GM21737 (cell line): ENCODE results near the gene USP1.

Experiments used
- ATAC-seq: cut with Tn5 transposase; IDR thresholded peaks from one replicate; pipeline ENCODE4 v1.9.1; 2021; ENCODE audit warnings: mild to moderate bottlenecking, moderate library complexity; ENCODE audit not compliant: unreplicated experiment

Gene USP1, protein sequence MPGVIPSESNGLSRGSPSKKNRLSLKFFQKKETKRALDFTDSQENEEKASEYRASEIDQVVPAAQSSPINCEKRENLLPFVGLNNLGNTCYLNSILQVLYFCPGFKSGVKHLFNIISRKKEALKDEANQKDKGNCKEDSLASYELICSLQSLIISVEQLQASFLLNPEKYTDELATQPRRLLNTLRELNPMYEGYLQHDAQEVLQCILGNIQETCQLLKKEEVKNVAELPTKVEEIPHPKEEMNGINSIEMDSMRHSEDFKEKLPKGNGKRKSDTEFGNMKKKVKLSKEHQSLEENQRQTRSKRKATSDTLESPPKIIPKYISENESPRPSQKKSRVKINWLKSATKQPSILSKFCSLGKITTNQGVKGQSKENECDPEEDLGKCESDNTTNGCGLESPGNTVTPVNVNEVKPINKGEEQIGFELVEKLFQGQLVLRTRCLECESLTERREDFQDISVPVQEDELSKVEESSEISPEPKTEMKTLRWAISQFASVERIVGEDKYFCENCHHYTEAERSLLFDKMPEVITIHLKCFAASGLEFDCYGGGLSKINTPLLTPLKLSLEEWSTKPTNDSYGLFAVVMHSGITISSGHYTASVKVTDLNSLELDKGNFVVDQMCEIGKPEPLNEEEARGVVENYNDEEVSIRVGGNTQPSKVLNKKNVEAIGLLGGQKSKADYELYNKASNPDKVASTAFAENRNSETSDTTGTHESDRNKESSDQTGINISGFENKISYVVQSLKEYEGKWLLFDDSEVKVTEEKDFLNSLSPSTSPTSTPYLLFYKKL

DNA sequence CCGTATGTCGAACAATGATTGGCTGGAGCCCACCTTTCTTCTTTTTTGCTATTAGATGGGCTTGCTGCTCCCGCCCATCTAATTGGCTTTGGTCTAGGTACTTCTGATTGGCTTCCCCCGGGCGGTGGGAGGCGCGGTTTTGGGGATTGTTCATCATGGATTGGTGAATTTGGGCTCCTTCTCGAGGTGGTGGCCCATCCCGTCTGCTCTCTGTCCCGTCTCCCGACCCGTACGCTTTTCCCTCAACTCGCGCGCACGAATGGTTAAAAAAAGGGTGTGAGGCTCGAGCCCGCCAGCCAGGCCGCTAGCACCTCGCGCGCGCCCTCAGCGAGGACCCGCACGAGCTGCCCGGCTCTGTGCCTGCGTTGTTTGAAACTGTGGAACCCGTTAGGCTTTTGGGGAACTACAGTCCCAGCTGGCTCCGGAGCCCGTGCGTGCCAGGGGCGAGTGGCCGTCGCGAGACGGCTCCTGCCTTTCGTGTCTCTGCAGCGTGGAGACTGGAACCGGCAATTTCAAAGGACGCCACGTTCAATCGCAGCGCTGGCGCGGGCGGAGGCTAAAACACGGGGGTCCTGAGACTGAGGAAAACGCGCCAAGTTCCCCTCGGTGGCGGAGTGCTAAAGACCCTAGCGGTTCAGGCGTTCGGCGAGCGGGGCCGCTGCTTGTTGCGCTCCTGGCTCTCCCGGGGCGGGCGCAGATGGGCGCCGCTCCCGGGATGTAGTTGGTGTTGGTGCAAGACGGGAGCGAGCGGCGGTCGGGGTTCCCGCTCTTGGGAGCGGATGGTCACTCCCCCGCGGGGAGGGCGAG is at the start of gene USP1:
USP1 (plus strand) TSS at position 584 of the 807 bp plus-strand sequence. CDS start 2,819 bp downstream, outside the sequence.
- ATAC-seq, result peak; percentile 74

DNA sequence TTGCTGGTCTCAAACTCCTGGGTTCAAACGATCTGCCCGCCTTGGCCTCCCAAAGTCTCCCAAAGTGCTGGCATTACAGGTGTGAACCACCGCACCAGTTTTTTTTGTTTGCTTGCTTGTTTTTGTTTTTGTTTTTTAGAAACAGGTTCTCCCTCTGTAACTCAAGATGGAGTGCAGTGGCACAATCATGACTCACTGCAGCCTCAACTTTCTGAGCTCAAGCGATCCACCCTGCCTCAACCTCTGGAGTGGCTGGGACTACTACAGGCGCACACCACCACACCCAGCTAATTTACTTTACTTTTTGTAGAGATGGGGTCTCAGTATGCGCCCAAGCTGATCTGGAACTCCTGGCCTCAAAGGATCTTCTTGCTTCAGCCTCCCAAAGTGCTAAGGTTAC is 47.3 kb upstream of the USP1 start:
- no peak for ATAC-seq

DNA sequence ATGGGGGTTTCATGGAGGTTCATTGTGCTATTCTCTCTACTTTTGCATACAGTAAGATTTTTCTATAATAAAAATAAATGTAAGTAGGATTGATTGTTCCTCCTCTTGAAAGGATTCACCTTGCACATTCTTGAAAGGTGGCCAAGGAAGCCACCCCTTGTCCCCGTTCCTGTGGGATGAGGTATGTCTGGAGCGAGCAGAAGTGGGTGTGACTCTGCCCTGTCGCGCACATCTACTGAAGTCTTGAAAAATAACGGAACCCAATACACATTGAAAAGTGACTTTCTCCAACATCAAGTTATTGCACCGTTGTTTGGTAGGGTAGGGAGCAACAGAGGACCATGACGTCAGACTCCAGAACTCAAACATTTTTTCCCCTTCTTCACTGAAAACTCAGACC is 46.8 kb upstream of the USP1 start:
- ATAC-seq, result no peak

DNA sequence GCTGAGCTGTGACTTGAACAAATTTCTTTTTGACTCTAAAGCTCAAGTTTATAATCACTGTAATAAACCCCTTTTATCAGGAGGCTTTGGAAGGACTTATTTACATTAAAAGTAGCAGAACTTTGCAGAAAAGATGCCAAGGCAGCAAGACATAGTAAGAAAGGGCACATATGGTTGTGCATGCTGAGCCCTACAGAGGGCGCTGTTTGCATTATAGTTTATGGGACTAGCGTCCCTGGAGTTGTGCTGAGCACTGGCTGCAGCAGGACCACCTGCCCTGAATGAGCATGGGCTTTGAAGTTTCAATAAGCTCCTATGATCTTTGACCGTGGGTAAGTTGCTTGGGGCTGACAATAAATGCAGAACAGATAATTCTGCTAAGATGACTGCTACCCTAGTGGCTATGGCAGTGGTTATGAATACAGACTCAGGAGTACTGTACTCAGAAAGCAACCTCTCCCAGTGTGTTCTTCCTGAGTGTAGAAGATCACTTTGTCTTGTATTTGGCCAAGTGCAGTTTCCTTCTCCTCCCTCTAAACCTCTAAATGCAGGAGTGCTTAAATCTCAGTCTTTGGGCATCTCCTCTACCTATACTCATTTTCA is 45.4 kb upstream of the USP1 start:
- no peak for ATAC-seq

DNA sequence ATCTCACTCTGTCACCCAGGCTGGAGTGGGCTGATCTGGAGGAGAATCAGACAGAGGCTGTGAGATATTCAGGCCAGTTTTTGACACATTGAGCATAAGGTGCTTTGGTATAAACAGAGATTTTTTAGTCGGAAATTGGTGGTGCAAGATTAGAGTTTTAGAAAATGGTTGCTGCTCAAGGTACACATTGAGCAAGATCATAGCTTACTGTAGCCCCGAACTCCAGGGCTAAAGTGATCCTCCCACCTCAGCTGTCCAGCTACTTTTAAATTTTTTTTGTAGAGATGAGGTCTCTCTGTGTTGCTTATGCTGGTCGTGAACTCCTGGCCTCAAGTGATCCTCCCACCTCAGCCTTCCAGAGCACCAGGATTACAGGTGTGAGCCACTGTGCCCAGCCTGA is 43.9 kb upstream of the USP1 start:
- ATAC-seq, result no peak

DNA sequence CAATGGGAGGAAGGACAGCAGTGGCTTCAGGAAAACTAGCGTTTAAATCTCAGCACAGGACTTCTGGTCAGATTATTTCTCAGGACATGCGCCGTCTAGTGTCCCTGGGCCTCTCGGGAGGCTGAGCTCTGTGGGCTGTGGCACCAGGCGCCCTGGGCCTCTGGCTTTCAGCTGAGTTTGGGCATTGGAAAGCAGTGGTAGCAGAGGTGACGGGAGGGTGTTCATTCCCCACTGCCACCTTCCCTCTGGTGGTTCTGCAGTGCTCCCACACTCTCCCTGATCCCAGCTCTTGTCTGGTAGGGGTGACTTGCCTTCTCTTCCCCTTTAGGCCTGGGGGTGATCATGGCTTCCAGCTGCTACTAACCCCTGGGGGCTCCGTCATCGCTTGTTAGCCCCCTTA is 42.2 kb upstream of the USP1 start:
- no peak for ATAC-seq

DNA sequence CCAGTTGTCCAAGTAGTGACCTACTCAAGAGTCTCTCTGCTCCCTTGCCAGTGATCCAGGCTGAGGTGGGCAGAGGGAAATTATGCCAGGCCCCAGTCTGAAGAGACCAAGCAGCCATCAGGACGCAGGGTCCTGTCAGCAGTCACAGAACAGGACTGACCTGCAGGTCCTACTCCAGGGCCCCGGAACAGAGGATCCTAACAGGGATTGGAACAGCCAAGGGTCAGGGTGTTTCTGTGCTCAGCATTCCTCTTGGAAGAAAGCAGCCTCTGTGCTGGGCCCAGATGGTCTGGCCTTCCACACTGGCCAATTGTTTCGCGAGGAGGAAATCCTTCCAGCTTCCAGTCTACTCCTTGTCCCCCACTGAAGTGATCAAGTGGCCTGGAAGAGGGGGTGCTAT is 41.6 kb upstream of the USP1 start:
- ATAC-seq, result no peak

DNA sequence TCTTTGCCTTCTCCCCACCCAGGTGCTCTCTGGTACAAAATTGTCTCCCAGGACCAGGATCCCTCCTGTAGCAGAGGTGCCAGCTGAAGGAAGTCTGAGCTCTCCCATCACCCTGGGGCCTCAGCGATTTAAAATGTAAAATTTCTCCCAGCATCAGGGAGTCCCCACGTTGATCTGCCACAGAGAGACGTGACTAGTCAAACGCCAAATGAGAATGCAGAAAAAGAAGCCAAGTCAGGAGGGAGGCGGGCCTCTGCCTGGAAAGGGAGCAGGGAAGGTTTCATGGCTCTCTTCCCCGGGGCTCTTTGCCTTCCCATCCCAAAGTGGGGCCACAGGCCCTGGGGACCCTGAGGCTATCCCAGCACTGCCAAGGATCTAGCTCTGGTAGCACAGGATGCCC is 40.0 kb upstream of the USP1 start:
- no peak for ATAC-seq

DNA sequence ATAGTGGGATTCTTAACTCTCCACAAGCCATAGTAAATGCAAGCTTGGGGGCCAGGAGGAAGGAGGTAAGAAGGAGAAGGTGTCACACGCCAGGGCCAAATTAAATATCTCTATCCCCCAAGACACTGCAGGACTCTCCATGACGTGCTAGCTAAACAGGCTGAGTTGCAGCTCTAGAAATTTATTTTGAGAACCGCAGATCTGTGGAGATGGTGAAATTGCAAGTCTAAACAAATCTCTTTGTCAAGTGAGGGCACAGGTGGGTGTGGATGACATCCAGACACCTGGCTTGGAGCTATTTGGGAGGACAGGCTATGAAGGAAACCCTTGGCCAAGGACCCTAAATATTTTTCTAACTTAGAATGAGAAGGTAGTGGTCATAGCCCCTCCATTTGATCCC is 39.5 kb upstream of the USP1 start:
- no peak for ATAC-seq

DNA sequence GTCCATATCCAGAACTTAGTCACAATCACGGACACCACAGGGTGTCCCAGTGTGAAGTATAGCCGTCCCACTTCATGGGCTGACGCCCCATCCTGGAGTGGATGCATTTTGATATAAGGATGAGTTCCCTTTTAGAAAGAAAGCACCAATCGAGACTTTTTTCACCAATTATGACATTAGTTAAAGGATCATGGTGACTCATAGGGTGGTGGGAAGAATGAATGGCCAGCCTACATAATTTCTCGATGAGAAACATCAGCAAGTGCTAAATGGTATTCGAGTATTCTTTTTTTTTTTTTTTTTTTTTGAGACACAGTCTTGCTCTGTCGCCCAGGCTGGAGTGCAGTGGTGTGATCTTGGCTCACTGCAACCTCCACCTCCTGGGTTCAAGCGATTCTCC is 38.5 kb upstream of the USP1 start:
- ATAC-seq, result no peak

DNA sequence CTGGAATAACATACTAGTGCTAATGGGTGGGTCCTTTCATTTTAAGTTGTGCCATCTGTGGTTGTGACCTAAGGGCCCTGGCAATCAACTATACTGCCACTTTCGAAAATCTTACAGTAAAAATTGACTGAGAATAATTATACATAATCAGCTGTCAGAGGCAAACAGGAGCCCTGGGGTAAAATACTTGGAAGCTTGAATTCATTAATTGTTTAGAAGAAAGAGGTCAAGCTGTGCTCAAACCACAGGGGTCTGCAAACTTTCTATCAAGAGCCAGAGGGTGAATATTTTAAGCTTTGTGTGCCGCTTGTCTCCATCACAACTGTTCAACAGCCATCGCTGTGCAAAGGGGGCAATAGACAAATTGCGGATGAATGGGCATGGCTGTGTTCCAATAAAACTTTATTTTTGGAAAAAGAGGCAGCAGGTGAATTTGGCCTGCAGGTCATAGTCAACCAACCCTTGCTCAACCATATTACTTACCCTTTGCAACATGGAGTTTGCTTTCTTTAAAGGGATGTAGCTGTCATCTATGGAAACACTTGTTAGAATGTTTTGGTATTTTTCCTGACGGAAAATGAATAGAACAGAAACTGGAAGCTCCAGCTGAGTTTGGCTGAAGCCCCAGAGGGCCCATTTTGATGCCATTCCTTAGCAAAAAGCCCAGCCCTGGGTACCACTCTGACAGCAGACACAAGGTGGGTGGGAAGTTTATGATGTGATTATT is 35.7 kb upstream of the USP1 start:
- ATAC-seq, result no peak

DNA sequence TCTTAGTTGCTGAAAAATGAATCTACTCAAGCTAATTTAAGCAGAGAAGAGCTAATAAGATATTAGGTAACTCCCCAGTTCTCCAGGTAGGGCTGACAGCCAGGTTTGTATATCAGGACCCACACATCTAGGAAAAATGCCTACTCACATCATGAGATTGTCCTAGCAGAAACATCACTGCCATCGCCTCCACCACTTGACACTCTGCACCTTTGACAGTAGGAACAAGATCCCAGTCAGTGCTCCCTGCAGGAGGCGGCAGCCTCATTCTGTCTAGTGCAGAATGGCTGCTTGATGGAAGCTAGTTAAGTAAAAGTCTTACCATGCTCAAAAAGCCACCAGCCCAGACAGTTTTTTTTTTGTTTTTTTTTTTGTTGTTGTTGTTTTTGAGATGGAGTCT is 31.6 kb upstream of the USP1 start:
- no peak for ATAC-seq

DNA sequence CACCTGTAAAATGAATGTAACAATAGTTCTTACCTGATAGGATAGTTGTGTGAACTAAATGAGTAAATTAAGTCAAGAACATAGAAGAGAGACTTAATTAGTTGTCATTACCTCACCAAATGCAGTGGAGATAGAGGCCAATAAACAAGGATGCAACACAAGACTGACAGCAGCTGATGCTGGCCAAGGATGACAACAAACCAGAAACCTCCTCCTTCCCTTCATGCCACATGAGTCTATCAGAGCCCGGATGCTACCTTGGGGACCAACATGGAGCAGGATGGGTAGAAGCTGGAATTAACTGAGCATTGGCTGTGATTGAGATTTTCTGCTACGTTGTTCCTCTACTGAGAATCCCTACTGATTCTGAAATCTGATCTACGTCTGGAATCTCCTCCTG is 30.3 kb upstream of the USP1 start:
- ATAC-seq, result no peak

DNA sequence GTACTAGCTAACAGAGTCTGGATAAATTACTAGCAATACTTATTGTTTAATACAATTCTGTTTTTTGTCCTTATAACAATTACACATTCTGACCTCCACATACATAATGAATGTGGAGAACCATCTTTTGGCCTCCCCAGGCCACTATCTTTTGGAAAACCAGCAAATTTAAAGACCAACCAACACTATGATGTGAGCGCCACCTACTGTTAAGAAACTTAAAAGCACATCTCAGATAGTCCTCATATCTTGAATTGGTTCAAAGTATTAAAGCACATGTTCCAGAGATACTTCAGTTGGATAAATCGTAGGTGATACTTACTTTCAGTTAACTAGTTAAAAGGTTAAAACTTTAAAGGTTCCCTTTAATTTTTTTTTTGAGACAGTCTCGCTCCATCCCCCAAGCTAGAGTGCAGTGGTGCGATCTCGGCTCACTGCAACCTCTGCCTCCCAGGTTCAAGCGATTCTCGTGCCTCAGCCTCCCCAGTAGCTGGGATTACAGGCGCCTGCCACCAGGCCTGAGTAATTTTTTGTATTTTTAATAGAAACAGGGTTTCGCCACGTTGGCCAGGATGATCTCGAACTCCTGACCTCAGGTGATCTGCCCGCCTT is 29.3 kb upstream of the USP1 start:
- ATAC-seq, result no peak

DNA sequence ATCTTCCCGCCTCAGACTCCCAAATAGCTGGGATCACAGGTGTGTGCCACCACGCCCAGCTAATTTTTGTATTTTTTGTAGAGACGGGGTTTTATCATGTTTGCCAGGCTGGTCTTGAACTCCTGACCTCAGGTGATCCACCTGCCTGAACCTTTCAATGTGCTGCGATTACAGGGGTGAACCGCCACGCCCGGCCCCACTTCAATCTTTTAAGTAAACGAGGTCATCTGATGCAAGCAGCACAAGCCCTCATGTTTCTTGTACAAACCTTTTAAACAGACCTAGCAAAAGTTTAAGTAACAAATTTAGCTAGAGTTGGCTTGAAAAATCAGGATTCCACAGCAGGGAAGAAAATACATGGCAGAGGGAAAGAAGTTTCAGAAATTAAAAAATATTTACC is 21.2 kb upstream of the USP1 start:
- ATAC-seq, result no peak

DNA sequence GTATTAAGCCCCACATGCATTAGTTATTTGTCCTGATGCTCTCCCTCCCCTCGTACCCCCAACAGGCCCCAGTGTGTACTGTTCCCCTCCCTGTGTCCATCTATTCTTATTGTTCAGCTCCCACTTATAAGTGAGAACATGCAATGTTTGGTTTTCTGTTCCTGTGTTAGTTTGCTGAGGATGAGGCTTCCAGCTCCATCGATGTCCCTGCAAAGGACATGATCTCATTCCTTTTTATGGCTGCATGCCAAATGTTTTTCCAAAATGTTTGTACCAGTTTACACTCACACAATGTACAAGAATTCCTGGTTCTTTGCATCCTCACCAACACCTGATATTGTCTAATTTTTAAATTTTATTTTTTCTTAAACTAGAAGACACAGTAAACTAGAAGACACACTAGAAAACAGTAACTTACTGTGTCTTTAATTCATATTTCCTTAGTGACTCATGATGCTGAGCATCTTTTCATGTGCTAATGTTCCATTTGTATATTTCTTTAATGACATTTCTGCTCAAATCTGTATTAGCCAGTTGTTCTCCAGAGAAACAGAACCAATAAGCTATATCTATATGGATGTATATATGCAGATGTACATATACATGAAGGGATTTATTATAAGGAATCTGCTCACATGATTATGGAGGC is 19.4 kb upstream of the USP1 start:
- no peak for ATAC-seq

DNA sequence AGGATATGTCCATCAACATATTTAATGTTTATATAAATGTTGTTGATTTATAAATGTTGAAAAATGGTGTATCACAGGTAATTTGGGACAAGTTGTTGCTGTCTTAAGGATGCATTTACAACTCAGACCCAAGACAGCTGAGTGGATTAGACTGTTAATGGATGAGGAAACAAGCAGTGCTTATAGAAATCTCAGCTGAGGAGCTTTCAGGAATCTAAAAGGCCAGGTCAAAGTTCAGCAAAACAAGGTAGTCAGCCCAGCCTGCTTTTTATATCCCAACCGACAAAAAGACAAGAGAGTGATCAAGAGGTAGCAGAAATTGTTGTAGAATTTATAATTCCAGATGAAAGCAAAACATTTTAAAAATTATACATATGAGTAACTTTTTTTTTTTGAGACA is 16.6 kb upstream of the USP1 start:
- ATAC-seq, result no peak

DNA sequence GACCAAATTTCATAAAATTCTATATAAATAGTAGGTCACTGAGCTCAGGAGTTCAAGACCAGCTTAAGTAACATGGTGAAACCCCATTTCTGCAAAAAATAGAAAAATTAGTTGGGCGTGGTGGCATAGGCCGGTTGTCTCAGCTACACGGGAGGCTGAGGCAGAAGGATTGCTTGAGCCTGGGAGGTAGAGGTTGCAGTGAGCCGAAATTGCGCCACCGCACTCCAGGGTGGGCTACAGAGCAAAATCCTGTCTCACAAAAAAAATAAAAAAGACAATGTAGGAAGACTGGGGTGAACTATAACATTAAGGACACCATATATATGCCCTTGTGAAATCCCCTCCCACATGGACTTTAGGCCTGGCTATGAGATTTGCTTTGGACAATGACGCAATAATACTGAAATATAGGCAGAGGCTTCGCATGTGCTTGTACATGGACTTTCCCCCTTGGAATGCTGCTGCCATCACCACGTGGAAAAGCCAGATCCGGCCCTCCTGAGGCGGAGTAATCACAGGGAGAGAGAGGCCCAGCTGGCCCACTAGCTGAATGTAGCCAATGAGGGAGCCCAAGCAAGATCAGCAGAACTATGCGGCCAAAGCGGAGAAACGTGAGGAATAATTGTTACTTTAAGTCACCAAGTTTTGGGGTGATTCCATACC is 13.1 kb upstream of the USP1 start:
- no peak for ATAC-seq

DNA sequence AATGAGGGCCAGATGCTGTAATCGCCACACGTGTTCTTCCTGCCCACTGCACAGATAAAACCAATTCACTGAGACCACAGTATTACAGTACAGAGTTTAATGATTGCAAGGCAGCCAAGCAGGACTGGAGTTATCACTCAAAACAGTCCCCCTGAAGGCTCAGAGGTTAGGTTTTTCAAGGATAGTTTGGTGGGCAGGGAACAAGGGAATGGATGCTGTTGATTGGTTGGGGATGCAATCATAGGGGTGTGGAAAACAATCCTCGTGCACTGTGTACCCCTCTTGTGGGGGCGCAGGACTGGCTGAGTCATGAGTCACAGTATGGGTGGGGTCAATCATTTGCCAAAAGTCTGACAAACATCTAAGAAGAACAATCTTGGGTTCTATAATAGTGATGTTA is 12.4 kb upstream of the USP1 start:
- no peak for ATAC-seq
